ENCODE measurements around the gene GPR65.

The GPR65 gene

DNA sequence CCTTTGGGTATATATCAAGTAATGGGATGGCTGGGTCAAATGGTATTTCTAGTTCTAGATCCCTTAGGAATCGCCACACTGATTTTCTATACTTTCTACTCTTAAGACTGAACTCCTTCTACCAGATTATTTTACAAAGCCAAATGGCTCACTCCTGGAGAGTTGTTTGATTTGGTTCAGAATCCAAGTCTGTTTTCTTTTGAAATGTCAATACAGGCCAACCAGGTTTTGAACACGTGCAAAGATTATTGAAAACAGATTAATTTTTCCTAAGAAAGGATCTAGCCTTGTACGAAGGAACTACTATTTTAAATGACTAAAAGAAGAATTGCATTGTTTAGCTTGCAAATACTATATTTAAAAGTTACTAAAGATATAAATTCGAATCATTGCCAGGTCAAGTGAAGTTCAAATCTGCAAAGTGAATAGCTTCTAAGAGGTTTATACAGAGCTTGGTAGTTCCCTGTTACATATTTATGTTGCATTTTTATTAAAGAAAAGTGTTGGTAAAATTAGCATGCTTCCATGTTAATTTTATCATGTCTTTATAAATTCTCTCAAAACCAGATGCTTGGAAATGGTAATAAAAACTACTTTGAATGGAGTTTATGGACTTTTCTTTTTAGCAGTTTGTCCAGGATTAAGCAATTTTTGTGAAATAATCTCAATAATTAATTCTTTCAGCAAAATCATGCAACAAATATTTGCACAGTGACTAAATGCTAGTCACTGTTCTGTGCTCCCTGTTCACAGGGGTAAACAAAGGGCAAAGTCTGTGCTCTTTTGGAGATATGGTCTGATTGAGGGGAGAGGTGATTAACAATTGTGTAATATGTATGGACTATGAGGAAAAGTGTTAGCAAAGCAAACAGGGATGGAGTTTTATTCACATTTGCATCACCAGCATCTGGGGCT is 38.9 kb downstream of the GPR65 start:
- DNase-seq: no peak

DNA sequence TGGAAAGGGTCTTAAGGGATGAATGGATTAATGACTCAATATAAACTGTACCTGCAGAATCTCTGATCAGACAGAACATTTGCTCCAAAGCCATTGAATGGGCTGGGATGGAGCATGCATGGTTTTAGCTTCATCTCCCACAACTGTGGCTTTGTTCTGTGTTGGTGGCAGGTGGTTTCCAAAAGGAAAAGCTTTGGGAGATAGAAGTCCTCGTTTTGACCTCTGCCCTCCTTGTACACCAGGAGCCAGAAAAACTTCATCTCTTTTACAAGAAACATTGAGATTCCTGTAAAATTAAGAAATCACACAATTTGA is 39.5 kb downstream of the GPR65 start:
- DNase-seq: no peak

DNA sequence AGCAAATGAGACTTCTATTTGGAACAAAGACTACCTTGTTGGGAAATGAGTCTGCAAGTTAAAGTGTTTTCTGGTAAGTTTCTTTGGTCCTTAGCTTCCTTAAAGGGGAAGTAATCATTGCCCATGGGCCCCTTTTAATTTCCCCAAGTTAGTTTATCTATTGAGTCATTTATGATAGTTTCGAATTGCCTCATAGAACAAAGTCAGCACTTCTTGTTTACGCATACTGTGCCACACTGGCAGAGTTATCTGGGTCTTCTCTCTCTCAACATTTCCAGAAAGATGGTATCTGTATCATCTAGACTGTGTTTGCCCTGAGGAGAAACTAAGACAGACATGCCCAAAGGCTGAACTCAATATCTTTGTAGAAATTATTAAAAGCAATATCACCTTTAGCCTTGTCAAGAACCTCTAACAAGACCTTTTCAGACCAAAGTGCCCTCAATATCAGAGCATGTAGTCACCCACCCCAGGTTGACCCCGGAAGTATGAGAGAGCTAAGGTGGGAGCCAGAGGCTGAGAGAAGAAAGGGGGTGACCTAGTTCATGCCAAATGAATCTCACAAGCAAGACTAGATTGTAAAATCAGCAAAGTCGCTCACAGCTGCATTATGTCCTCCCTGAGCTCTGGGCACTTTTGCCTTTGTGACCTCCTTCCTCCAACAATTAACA is 40.0 kb downstream of the GPR65 start:
- DNase-seq: no peak

DNA sequence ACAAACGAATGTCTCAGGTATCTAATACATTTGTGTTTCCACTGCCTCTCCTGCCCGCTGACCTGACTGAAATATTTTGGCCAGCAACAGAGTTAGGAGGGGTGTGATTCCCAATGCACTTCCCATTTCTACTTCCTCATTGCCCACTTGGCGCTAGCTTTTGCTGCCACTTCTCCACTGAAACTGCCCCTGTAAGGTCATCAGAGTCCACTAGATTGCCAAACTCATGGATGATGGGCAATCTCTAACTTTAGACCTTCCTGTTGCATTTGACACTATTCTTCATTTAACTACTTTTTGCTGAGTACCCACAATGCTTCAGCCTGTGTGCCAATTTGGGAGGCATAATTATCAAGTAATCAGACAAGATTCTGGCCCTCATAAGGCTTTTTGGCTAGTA is 40.8 kb downstream of the GPR65 start:
- no peak for DNase-seq

DNA sequence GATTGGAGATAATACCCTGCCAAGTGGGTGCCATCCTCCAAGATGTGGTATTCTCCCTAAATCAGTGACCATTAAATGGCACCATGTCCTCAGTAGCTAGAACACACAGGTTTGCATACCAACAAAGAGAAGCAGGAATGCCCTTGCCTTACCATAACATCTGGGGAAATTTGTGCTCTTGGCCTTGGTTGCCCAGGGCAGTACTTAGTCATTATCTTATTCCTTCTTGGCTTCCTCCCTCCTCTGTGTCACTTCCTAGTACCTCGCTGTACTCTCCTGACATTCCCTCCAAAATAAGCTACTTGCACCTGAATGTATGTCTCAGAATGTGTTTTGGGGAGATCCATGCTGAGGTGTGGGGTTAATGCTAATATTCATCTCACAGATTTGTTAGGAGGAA is 43.4 kb downstream of the GPR65 start:
- no peak for DNase-seq

DNA sequence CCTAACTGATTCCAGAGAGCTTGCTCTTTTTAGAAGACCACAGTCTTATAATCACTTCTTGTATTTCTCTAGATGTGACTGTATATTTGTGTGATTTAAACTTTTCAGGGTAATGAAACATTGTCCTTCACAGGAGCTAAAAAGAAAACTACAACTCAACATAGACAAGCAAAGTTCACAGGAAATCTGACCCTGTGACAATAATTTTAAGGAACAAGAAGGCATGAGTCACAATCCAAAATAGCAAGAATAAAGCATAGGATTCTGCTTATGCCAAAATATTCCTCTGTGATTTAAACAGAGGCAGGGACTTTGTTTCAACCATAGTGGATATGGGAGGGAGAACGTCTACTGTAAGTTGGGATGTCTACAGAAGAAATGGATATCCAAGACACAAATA is 44.3 kb downstream of the GPR65 start:
- no peak for DNase-seq

DNA sequence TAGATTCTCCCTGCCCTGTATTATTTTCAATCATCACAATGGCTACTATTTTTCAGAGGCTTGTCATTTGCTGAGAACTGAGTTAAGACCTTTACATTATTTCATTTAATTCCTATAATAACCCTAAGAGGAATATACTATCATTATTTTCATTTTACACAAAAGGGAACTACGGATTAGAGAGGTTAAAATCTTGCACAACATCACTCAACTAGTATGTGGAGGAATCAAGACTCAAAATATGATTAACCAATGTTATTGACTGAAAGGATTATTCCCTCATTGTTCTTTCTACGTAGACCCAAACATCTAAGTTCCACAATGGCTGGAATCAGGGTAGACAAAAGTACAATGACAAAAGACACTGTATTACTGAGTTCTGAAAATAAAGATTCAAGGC is 45.0 kb downstream of the GPR65 start:
- DNase-seq: no peak

DNA sequence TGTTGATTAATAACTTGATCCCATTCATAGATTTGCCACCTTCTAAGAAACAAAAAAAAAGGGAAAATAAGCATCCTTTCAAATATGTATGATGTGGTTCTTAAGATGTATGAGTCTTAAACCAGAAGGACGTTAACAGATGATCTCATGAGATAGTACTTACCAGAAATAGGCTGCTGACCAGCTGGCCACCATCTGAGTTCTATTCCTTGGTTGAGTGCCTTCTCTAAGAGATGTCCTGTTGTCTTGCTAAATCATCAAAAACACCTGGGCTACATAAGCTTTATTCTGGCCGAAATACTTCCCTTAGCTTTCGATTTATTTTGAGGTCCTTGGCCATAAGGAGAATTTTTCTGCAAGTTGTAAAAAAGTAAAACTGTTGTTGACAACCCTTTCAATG is 55.6 kb downstream of the GPR65 start:
- no peak for DNase-seq

DNA sequence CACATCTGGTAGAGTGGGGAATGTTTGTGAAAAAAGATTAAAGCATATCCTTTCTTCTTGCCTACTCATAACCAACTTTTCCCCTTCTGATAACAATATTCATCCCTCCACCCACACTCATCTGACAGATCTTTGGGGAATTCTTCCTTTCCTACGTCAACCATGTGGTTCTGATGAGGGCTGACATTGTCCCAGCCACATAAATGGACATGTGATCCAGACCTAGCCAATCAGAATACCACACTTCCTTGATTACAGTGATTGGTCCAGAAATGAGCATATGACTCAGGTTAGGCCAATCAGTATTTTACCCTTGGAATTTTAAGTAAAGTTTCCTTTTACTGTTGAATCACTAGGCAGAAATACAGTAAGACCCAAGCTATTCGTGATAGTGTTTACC is 58.9 kb downstream of the GPR65 start:
- no peak for DNase-seq
